MM.1S (cell line): ENCODE data around the gene SIRPA.
"Not testable (repeated sequence)": the region's sequence is repeated elsewhere in the genome, so short reads cannot be mapped to it uniquely, and the experiment has no call there.

Source experiments
- DNase-seq: peaks from one replicate; pipeline ENCODE4 v3.0.0-alpha.2; 2015
- H2AFZ ChIP-seq: fragments of 300-600 bp; sonication (generic); 2 replicates; pipeline ENCODE4 v1.6.0; 2016; ENCODE audit warnings: antibody characterized with exemption, low read length
- H3F3A ChIP-seq: fragments of 300-600 bp; sonication (generic); 2 replicates; pipeline ENCODE4 v1.6.1; 2016; ENCODE audit warnings: mild to moderate bottlenecking, antibody characterized with exemption, low read length, moderate library complexity, mixed read lengths; ENCODE audit not compliant: insufficient read depth
- H3K27ac ChIP-seq: fragments of 300-600 bp; sonication (generic); 2 replicates; pipeline ENCODE4 v1.5.1; 2016; ENCODE audit warnings: mild to moderate bottlenecking, low read length
- H3K27me3 ChIP-seq: fragments of 300-600 bp; sonication (generic); replicated peaks from 2 replicates; pipeline ENCODE4 v1.6.0; 2016; ENCODE audit warnings: low read length; ENCODE audit not compliant: insufficient read depth
- H3K36me3 ChIP-seq: fragments of 300-600 bp; sonication (generic); replicated peaks from 2 replicates; pipeline ENCODE4 v1.6.1; 2016; ENCODE audit warnings: mild to moderate bottlenecking, low read length, mixed read lengths; ENCODE audit not compliant: insufficient read depth
- H3K4me1 ChIP-seq: fragments of 300-600 bp; sonication (generic); 2 replicates; pipeline ENCODE4 v1.6.1; 2016; ENCODE audit warnings: low read length, mixed read lengths
- H3K4me2 ChIP-seq: fragments of 300-600 bp; sonication (generic); 2 replicates; pipeline ENCODE4 v1.6.0; 2016; ENCODE audit warnings: low read depth, low read length
- H3K4me3 ChIP-seq: fragments of 300-600 bp; sonication (generic); 2 replicates; pipeline ENCODE4 v1.5.1; 2016; ENCODE audit warnings: low read length, mixed read lengths
- H3K79me2 ChIP-seq: fragments of 300-600 bp; sonication (generic); 2 replicates; pipeline ENCODE4 v1.6.1; 2016; ENCODE audit warnings: mixed run types, low read length, mixed read lengths
- H3K9ac ChIP-seq: fragments of 300-600 bp; sonication (generic); 2 replicates; pipeline ENCODE4 v1.6.1; 2016; ENCODE audit warnings: low read length, mixed read lengths
- H3K9me2 ChIP-seq: fragments of 300-600 bp; sonication (generic); replicated peaks from 2 replicates; pipeline ENCODE4 v1.6.1; 2016; ENCODE audit warnings: mild to moderate bottlenecking, low read length, mixed read lengths; ENCODE audit not compliant: insufficient read depth
- H3K9me3 ChIP-seq: fragments of 300-600 bp; sonication (generic); replicated peaks from 2 replicates; pipeline ENCODE4 v1.6.1; 2016; ENCODE audit warnings: mild to moderate bottlenecking, low read length, mixed read lengths; ENCODE audit not compliant: insufficient read depth
- H4K20me1 ChIP-seq: fragments of 300-600 bp; sonication (generic); 2 replicates; pipeline ENCODE4 v1.6.1; 2016; ENCODE audit warnings: mild to moderate bottlenecking, low read length, moderate library complexity, mixed read lengths; ENCODE audit not compliant: insufficient read depth
- EZH2 ChIP-seq: fragments of 300-600 bp; sonication (generic); optimal IDR thresholded peaks from 2 replicates; pipeline ENCODE3; 2017; ENCODE audit warnings: low read depth, mild to moderate bottlenecking, antibody characterized with exemption, low read length, mixed read lengths
- EZH2phosphoT487 ChIP-seq: fragments of 300-600 bp; sonication (generic); IDR thresholded peaks from 2 replicates; pipeline ENCODE4 v1.6.1; 2018; ENCODE audit warnings: antibody characterized with exemption, low read length
- TF ChIP-seq, protein P1 (sequence below): fragments of 300-600 bp; sonication (generic); IDR thresholded peaks from 2 replicates; pipeline ENCODE4 v1.5.1; 2016; ENCODE audit warnings: antibody characterized with exemption, low read length, mixed read lengths

The SIRPA gene

DNA sequence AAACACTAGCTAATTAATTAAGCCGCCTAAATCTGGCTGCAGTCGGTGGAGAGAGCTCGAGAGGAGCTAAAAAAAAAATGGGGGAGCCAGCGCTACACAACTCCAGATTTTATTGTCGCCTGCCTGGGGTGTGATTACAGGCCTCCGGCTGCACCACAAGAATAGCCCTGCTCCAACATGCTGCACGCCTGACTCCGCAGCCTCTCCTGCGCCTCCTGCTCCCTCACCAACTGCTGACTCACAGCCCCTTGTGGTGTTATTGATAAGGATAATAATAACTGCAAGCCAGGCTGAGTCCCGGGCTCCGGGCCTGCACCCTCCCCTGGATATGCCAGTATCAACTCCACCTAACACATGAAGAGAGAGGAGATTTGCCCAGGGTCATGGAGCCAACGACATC, 16.8 kb downstream of the SIRPA start:
- TF ChIP-seq EZH2, result no peak
- TF ChIP-seq, protein P1, sequence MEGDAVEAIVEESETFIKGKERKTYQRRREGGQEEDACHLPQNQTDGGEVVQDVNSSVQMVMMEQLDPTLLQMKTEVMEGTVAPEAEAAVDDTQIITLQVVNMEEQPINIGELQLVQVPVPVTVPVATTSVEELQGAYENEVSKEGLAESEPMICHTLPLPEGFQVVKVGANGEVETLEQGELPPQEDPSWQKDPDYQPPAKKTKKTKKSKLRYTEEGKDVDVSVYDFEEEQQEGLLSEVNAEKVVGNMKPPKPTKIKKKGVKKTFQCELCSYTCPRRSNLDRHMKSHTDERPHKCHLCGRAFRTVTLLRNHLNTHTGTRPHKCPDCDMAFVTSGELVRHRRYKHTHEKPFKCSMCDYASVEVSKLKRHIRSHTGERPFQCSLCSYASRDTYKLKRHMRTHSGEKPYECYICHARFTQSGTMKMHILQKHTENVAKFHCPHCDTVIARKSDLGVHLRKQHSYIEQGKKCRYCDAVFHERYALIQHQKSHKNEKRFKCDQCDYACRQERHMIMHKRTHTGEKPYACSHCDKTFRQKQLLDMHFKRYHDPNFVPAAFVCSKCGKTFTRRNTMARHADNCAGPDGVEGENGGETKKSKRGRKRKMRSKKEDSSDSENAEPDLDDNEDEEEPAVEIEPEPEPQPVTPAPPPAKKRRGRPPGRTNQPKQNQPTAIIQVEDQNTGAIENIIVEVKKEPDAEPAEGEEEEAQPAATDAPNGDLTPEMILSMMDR, result no peak
- TF ChIP-seq EZH2phosphoT487, result no peak
- H3K4me3 ChIP-seq, result no peak overlapping the region
- no peak overlapping the region for H2AFZ ChIP-seq
- H3K9me2 ChIP-seq, result no peaks in the 10 kb centered on the region
- no peak overlapping the region for H3K4me2 ChIP-seq
- H4K20me1 ChIP-seq, result no peaks in the 10 kb centered on the region
- no peaks in the 10 kb centered on the region for H3K79me2 ChIP-seq
- H3K9me3 ChIP-seq, result no peaks in the 10 kb centered on the region
- H3K9ac ChIP-seq, result no peak overlapping the region
- H3K27me3 ChIP-seq, result no peaks in the 10 kb centered on the region
- no peaks in the 10 kb centered on the region for H3K4me1 ChIP-seq
- H3K36me3 ChIP-seq, result no peaks in the 10 kb centered on the region
- no peak overlapping the region for H3K27ac ChIP-seq
- no peak for DNase-seq
- no peaks in the 10 kb centered on the region for H3F3A ChIP-seq

DNA sequence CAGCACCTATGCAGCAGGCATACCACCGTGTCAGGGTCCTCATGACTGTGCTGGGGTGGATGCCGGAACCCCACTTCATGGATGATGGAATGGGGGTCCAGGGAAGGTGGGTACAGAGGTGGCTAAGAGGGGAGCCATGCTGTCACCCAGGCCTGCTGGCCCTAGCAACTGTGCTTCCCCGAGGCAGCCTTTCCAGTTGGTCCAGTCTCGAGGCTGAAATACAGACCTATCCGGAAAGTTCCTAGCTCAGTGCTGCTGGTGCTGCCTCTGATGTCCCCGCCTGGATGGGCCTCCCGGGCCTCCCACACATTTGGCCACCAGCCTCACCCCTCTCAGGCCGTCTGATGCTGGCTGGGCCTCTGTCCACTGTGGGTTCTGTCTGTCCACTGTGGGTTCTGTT, 17.4 kb downstream of the SIRPA start:
- DNase-seq, result no peak
- Histone ChIP-seq H3K4me2 (no peak overlapping the region), H3K27ac (no peak overlapping the region), H3K4me1 (no peaks in the 10 kb centered on the region), H3K9ac (no peak overlapping the region), H4K20me1 (no peaks in the 10 kb centered on the region), H3F3A (no peaks in the 10 kb centered on the region), H3K9me2 (no peaks in the 10 kb centered on the region), H3K27me3 (no peaks in the 10 kb centered on the region), H3K79me2 (no peaks in the 10 kb centered on the region), H3K9me3 (no peaks in the 10 kb centered on the region), H3K4me3 (no peak overlapping the region), H3K36me3 (no peaks in the 10 kb centered on the region), H2AFZ (no peak overlapping the region)
- no peak for TF ChIP-seq EZH2phosphoT487
- TF ChIP-seq, protein P1, result no peak
- no peak for TF ChIP-seq EZH2

DNA sequence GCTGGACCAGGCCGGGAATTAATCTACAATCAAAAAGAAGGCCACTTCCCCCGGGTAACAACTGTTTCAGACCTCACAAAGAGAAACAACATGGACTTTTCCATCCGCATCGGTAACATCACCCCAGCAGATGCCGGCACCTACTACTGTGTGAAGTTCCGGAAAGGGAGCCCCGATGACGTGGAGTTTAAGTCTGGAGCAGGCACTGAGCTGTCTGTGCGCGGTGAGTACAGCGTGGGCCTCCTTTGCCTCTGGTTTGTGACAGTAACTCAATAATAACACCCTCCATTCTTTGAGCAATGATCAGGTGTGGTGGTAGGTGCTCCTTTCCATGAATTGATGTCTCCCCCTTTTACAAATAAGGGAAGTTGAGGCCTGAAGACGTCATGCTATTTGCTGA, 20.0 kb downstream of the SIRPA start:
- H4K20me1 ChIP-seq, H3K27ac ChIP-seq, H2AFZ ChIP-seq, H3F3A ChIP-seq, H3K4me3 ChIP-seq, H3K9me2 ChIP-seq, H3K27me3 ChIP-seq, H3K9me3 ChIP-seq, H3K4me2 ChIP-seq, H3K36me3 ChIP-seq, H3K4me1 ChIP-seq, H3K9ac ChIP-seq, H3K79me2 ChIP-seq, DNase-seq: not testable (repeated sequence)

DNA sequence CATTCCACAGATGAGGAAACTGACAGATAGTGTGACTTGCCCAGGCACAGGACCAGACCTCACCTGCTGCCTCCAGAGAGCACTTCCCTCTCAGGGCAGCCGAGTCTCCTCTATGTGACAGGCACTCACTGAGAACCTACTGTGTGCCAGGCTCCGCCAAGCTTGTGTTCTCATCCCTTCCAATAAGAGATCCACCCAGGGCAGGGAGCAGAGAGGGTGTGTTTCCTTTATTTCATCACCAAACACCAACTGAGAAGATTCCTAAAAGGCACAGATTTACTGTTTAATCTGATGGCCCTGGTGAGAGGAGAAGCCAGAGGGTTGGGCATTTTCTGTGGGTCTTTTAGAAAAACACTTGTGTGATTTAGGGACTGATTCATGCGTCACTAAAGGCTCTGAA, 20.5 kb downstream of the SIRPA start:
- H3K27me3 ChIP-seq, result no peaks in the 10 kb centered on the region
- no peak for DNase-seq
- H3F3A ChIP-seq, result no peaks in the 10 kb centered on the region
- H3K9me2 ChIP-seq, result no peaks in the 10 kb centered on the region
- H3K9ac ChIP-seq, result no peak overlapping the region
- H3K4me1 ChIP-seq, result no peaks in the 10 kb centered on the region
- H3K36me3 ChIP-seq, result no peaks in the 10 kb centered on the region
- TF ChIP-seq EZH2 (no peak), EZH2phosphoT487 (no peak)
- TF ChIP-seq, protein P1, result no peak
- H3K79me2 ChIP-seq, result no peaks in the 10 kb centered on the region
- H2AFZ ChIP-seq, result no peak overlapping the region
- H3K9me3 ChIP-seq, result no peaks in the 10 kb centered on the region
- H3K4me2 ChIP-seq, result no peak overlapping the region
- no peak overlapping the region for H3K27ac ChIP-seq
- H4K20me1 ChIP-seq, result no peaks in the 10 kb centered on the region
- H3K4me3 ChIP-seq, result no peak overlapping the region
